WTC11 (cell line): ENCODE measurements around the gene PCDH9.

Experiments
- CTCF ChIP-seq: fragments of 200-600 bp; IDR thresholded peaks from 2 replicates; pipeline ENCODE4 v1.8.0; 2022; ENCODE audit warnings: antibody characterized with exemption
- E2F4 ChIP-seq: sonication (generic); formaldehyde crosslinking; IDR thresholded peaks from 2 replicates; pipeline ENCODE4 v1.8.1; 2022; ENCODE audit warnings: low read depth, mild to moderate bottlenecking, moderate library complexity, missing genetic modification reagents, borderline replicate concordance
- E2F5 ChIP-seq: sonication (generic); formaldehyde crosslinking; IDR thresholded peaks from 2 replicates; pipeline ENCODE4 v1.8.1; 2022; ENCODE audit warnings: mild to moderate bottlenecking, moderate library complexity, missing genetic modification reagents
- ETV6 ChIP-seq: sonication (generic); formaldehyde crosslinking; IDR thresholded peaks from 2 replicates; pipeline ENCODE4 v1.8.1; 2022; ENCODE audit warnings: mild to moderate bottlenecking, missing genetic modification reagents
- HMGXB4 ChIP-seq: sonication (generic); formaldehyde crosslinking; IDR thresholded peaks from 2 replicates; pipeline ENCODE4 v1.8.1; 2023; ENCODE audit warnings: mild to moderate bottlenecking, moderate library complexity, missing genetic modification reagents
- NFYB ChIP-seq: sonication (generic); formaldehyde crosslinking; conservative IDR thresholded peaks from 2 replicates; pipeline ENCODE4 v1.8.0; 2022; ENCODE audit warnings: low read depth, missing genetic modification reagents
- NR3C1 ChIP-seq: sonication (generic); formaldehyde crosslinking; conservative IDR thresholded peaks from 2 replicates; pipeline ENCODE4 v1.8.1; 2023; ENCODE audit warnings: low read depth, mild to moderate bottlenecking, missing genetic modification reagents
- OVOL2 ChIP-seq: fragments of 250-450 bp; sonication (Bioruptor Pico); IDR thresholded peaks from 2 replicates; pipeline ENCODE4 v1.9.0; 2021; ENCODE audit warnings: mild to moderate bottlenecking, borderline replicate concordance
- RELA ChIP-seq: sonication (generic); formaldehyde crosslinking; IDR thresholded peaks from 2 replicates; pipeline ENCODE4 v1.8.1; 2022; ENCODE audit warnings: missing genetic modification reagents, mild to moderate bottlenecking, borderline replicate concordance
- SMAD3 ChIP-seq: sonication (generic); formaldehyde crosslinking; IDR thresholded peaks from 2 replicates; pipeline ENCODE4 v1.8.0; 2022; ENCODE audit warnings: missing genetic modification reagents, mild to moderate bottlenecking, borderline replicate concordance
- TEAD1 ChIP-seq: sonication (generic); formaldehyde crosslinking; IDR thresholded peaks from 2 replicates; pipeline ENCODE4 v1.8.0; 2022; ENCODE audit warnings: mild to moderate bottlenecking, missing genetic modification reagents
- ZNF423 ChIP-seq: fragments of 250-450 bp; sonication (Bioruptor Pico); IDR thresholded peaks from 2 replicates; pipeline ENCODE4 v2.1.2; 2022; ENCODE audit warnings: mild to moderate bottlenecking, moderate library complexity
- ZSCAN18 ChIP-seq: fragments of 250-450 bp; sonication (Bioruptor Pico); IDR thresholded peaks from 2 replicates; pipeline ENCODE4 v2.1.2; 2022; ENCODE audit warnings: mild to moderate bottlenecking, moderate library complexity

GRCh38 chr13:67238277-67238859 lies 8.2 kb upstream of the PCDH9 start:
- TF ChIP-seq OVOL2 (CRISPR knock-in tag) (no peak), CTCF (peak; percentile 54; the same call in 1 of the 2 replicates), E2F4 (CRISPR knock-in tag) (no peak), NR3C1 (CRISPR knock-in tag) (no peak), TEAD1 (no peak), ZNF423 (no peak), RELA (CRISPR knock-in tag) (no peak), ZSCAN18 (no peak), E2F5 (CRISPR knock-in tag) (no peak), NFYB (CRISPR knock-in tag) (no peak), SMAD3 (CRISPR knock-in tag) (no peak), HMGXB4 (no peak), ETV6 (CRISPR knock-in tag) (no peak)
